ENCODE results near the gene SLC22A5. TPM values are rescaled to one million over a fixed set of nuclear protein-coding genes. Genes with fewer than 3 reads are reported as not detected.

The SLC22A5 gene
- total and polyA plus RNA-seq, 12 donors = 10.3 to 36.8 (median 13.8) TPM

DNA sequence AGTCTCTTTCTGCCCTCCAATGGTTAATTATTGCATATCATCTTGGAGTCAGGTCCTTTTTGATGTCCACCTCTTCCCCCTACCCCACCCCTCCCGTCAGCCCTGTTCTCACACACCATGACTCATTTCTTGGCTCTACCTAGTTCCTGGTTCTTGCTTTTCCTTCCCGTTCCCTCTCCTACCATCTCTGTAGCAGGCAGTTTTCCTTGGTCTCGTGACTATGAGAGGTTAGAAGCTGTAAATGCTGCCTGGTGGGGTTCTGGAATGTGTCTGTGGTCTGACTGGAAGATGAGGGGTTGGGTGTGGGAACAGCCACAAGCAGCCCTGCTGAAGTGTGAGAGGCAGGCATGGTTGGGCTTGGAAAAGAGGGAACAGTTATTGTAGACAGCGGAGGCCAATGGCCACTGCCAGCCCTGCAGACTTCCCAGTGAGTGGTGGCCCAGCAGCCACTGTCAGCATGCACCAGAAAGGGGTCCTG, 18.2 kb downstream of the SLC22A5 start:
- WGBS, 2 donors = 13 to 14% methylated on average over 4 of the region's 4 CpGs
- Histone ChIP-seq H3K36me3 (peaks cover 0 to 19% (median 0%) of the 10 kb centered on the region in 9 donors), H3K4me1 (peaks cover 18 to 68% (median 58%) of the 10 kb centered on the region in 9 donors), H3K4me3 (peak overlapping the region in 5 of 10 donors; percentile 3 to 16 (median 9)), H3K27me3 (no peaks in the 10 kb centered on the region), H3K9me3 (no peaks in the 10 kb centered on the region), H3K27ac (peak overlapping the region; percentile 15 to 95 (median 82))
- intact Hi-C loops (cut with DNase I) = loop anchor here (2.0 to 10.0 kb wide), 13 partner anchors 23 to 497 kb away; partner anchors contain the start of genes IL3 (in 1 of the 10) and SOWAHA (in 1 of the 10)
- TF ChIP-seq, protein P1, sequence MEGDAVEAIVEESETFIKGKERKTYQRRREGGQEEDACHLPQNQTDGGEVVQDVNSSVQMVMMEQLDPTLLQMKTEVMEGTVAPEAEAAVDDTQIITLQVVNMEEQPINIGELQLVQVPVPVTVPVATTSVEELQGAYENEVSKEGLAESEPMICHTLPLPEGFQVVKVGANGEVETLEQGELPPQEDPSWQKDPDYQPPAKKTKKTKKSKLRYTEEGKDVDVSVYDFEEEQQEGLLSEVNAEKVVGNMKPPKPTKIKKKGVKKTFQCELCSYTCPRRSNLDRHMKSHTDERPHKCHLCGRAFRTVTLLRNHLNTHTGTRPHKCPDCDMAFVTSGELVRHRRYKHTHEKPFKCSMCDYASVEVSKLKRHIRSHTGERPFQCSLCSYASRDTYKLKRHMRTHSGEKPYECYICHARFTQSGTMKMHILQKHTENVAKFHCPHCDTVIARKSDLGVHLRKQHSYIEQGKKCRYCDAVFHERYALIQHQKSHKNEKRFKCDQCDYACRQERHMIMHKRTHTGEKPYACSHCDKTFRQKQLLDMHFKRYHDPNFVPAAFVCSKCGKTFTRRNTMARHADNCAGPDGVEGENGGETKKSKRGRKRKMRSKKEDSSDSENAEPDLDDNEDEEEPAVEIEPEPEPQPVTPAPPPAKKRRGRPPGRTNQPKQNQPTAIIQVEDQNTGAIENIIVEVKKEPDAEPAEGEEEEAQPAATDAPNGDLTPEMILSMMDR (IDR thresholded peaks at IDR 0.05) = no peak
- DNase-seq (peak; percentile 29 to 71), ATAC-seq (peak; percentile 75 to 90 (median 85))

DNA sequence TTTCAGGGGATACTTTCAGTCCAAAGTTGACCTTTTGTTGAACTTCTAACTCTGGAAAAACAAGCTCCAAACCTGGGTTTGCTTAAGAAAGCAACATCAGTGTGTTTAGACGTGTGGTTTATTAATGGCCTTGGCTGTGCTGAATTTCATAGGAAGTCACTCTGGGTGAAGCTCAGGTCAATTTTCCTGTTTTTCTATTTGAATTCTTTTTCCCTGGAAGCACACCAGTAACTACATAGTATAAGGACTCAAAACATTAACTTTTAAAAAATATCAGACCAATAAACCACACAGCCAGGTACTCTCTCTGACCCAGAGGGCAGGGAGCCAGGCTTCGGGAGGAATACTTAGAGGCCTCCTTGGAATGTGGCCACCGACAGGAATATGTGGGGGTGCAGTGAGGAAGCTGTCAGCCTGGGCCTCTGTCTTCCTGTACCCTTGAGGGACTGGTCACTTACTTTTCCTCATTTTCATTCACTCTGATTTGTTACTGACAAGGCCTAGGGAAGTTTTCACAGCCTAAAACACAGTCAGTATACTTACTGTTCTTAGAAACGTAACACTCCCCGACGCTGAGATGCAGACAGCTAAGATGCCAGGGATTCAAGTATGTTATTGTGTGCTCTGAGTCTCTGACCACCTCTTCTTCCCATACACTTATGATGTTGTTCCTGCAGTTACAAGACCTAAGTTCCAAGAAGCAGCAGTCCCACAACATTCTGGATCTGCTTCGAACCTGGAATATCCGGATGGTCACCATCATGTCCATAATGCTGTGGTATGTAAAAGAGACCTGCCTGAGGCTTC, 18.9 kb downstream of the SLC22A5 start:
- DNase-seq (peak; percentile 47 to 62), ATAC-seq (peak in 7 of 8 donors; percentile 13 to 36 (median 22))
- Histone ChIP-seq H3K4me3 (peak overlapping the region in 4 of 10 donors; percentile 3 to 12 (median 8)), H3K27ac (peak overlapping the region; percentile 19 to 95 (median 82)), H3K27me3 (no peaks in the 10 kb centered on the region), H3K36me3 (peaks cover 0 to 26% (median 3%) of the 10 kb centered on the region in 9 donors), H3K9me3 (no peaks in the 10 kb centered on the region), H3K4me1 (peaks cover 18 to 68% (median 58%) of the 10 kb centered on the region in 9 donors)
- intact Hi-C loops (cut with DNase I) = loop anchor here in 9 of 10 donors (5.0 to 10.0 kb wide), 10 partner anchors 114 to 496 kb away; partner anchors contain the start of genes IL3 (in 1 of the 9) and SOWAHA (in 1 of the 9)
- 41 to 44% methylated on average over 8 of the region's 8 CpGs for whole genome bisulfite sequencing, 2 donors
- TF ChIP-seq, protein P1 (IDR thresholded peaks at IDR 0.05) = no peak

DNA sequence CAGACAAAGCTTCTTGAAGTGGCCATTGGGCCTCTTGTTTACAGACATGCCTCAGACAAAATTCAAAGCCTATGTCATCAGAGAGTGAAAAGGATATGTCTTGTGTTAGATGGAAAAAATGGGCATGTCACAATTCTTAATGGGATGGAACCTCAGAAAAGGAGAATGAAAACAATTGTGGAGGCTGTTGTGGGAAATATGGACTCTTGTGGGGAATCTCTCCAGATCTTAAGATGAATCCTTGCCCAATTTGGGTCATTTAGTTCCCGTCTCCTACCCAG, 19.5 kb downstream of the SLC22A5 start:
- intact Hi-C loops (cut with DNase I) = loop anchor here in 9 of 10 donors (5.0 to 10.0 kb wide), 10 partner anchors 113 to 496 kb away; partner anchors contain the start of genes IL3 (in 1 of the 9) and SOWAHA (in 1 of the 9)
- Histone ChIP-seq H3K36me3 (peaks cover 0 to 31% (median 7%) of the 10 kb centered on the region in 9 donors), H3K27ac (peak overlapping the region; percentile 19 to 95 (median 82)), H3K27me3 (no peaks in the 10 kb centered on the region), H3K9me3 (no peaks in the 10 kb centered on the region), H3K4me3 (no peak overlapping the region), H3K4me1 (peaks cover 18 to 68% (median 58%) of the 10 kb centered on the region in 9 donors)
- DNase-seq = no peak
- ATAC-seq = no peak
- WGBS, 2 donors = 84 to 88% methylated on average over 1 of the region's 1 CpG
- TF ChIP-seq, protein P1 (IDR thresholded peaks at IDR 0.05) = no peak

DNA sequence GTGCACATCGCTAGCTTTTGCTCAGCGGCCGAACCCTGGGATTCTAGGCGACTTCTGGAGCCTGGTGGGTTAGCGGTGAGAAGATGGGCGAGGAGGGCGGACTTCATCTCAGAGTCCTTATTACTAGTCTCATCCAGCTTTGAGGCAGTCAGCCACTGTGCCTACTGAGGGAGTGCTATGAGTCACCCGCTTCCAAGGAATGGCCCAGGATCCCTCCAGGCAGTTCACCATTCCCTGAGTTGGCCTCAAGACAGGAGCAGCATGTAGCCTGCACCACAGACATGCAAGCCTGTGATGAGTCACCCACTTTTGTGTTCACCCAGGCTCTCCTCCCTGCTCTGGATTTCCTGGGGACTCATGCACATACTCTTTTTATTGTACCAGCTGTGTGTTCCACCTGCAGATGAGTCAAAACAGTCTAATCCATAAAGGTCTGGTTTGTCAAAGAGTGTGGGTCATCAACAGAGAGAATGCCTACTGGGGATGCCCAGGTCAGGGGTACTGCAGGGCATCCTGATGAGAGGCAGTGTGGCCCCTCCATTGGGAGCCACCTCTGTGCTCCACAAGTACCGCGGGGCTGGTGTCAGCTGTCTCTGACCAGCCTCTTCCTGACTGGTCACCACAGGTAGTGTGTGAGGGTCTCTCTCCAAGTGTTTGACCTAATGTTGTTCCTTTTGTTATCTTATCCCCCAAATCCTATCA, 20.2 kb downstream of the SLC22A5 start:
- TF ChIP-seq, protein P1 (IDR thresholded peaks at IDR 0.05) = no peak
- DNase-seq (no peak), ATAC-seq (peak in 1 of 8 donors; percentile 55)
- Histone ChIP-seq H3K4me3 (no peak overlapping the region), H3K9me3 (no peaks in the 10 kb centered on the region), H3K27ac (peak overlapping the region in 8 of 10 donors; percentile 70 to 95 (median 82)), H3K27me3 (no peaks in the 10 kb centered on the region), H3K4me1 (peaks cover 18 to 64% (median 58%) of the 10 kb centered on the region in 9 donors), H3K36me3 (peaks cover 0 to 39% (median 11%) of the 10 kb centered on the region in 9 donors)
- intact Hi-C loops (cut with DNase I) = loop anchor here in 9 of 10 donors (2.0 to 10.0 kb wide), 11 partner anchors 15 to 495 kb away; partner anchors contain the start of genes IL3 (in 1 of the 9) and SOWAHA (in 1 of the 9)
- 95 to 97% methylated on average over 10 of the region's 10 CpGs for WGBS, 2 donors

All from heart right ventricle (tissue), 16 donors.